GM18498 (cell line): Measurements from ENCODE around the gene F10.

ENCODE experiments used
- ATAC-seq: cut with Tn5 transposase; IDR thresholded peaks from one replicate; pipeline ENCODE4 v1.9.1; 2021; ENCODE audit warnings: mild to moderate bottlenecking, moderate library complexity; ENCODE audit not compliant: unreplicated experiment

F10 gene

DNA sequence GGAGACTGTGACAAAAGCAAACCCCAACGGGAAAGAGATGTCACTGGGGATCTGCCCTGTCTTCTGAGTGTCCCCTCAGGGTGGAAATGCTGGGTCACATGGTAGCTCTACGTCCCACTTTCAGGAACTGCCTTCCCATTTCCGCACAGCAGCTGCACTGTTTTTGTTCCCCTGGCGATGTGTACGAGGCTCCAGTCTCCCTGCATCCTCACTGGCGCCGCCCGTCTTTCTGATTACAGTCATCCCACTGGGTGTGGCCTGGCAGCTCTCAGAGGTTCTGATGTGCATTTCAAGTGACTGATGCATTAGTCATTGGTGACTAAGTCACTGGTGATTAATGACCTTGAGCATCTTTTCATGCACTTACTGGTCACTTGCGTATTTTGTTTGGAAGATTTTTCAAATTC is 64.7 kb downstream of the F10 start:
- no peak for ATAC-seq

- ATAC-seq, result no peak
Measured at GRCh38 chr13:113187883-113188665, 65.5 kb downstream of the F10 start.

GRCh38 chr13:113190181-113190580 is 67.6 kb downstream of the F10 start:
- no peak for ATAC-seq

GRCh38 chr13:113192279-113192678 is 69.7 kb downstream of the F10 start:
- ATAC-seq, result no peak

GRCh38 chr13:113192902-113193301 is 70.3 kb downstream of the F10 start:
- no peak for ATAC-seq

DNA sequence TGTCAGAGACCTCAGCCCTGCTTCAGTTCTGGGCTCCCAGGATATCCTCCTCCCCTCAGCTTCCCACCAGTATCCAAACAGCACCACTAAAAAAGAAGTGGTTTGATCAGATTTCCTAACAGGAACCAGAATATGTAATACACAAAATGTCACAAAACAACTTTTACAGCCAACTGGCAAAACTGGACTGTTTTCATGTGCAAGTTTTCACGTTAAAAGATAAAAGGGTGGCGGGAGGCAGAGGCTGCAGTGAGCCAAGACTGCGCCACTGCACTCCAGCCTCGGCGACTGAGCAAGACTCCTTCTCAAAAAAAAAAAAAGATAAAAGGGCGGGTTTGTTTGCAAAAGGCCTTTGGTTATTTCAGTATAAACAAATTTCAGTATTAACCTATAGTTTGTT is 72.8 kb downstream of the F10 start:
- no peak for ATAC-seq

- ATAC-seq, result no peak
Measured at GRCh38 chr13:113196970-113197737, 74.6 kb downstream of the F10 start.
